Measurements from ENCODE around the gene PDE4D.

Gene PDE4D

GRCh38 chr5:59838989-59839388, 54.5 kb downstream of the PDE4D start:
- DNase-seq: no peak

GRCh38 chr5:59838067-59838466, 55.5 kb downstream of the PDE4D start:
- no peak for DNase-seq

GRCh38 chr5:59837071-59837470, 56.5 kb downstream of the PDE4D start:
- no peak for DNase-seq

GRCh38 chr5:59835800-59836199, 57.7 kb downstream of the PDE4D start:
- DNase-seq: no peak

- DNase-seq: no peak
Measured at GRCh38 chr5:59833448-59833847, 60.1 kb downstream of the PDE4D start.

GRCh38 chr5:59832577-59833301, 60.8 kb downstream of the PDE4D start:
- no peak for DNase-seq

- DNase-seq: no peak
Measured at GRCh38 chr5:59831326-59832010, 62.1 kb downstream of the PDE4D start.

- DNase-seq: no peak
Measured at GRCh38 chr5:59830536-59831200, 62.9 kb downstream of the PDE4D start.

GRCh38 chr5:59829922-59830321, 63.6 kb downstream of the PDE4D start:
- DNase-seq: no peak

GRCh38 chr5:59829386-59829785, 64.1 kb downstream of the PDE4D start:
- DNase-seq: no peak

- DNase-seq: no peak
Measured at GRCh38 chr5:59828623-59829022, 64.9 kb downstream of the PDE4D start.

GRCh38 chr5:59826996-59827395, 66.5 kb downstream of the PDE4D start:
- DNase-seq: no peak

GRCh38 chr5:59823420-59823819, 70.1 kb downstream of the PDE4D start:
- DNase-seq: no peak

- DNase-seq: no peak
Measured at GRCh38 chr5:59819806-59820205, 73.7 kb downstream of the PDE4D start.

GRCh38 chr5:59817536-59817935, 76.0 kb downstream of the PDE4D start:
- DNase-seq: no peak

- DNase-seq: peak in 2 of 51 donors; percentile 12 to 14
Measured at GRCh38 chr5:59816654-59817300, 76.7 kb downstream of the PDE4D start.

- DNase-seq: no peak
Measured at GRCh38 chr5:59814537-59814872, 79.0 kb downstream of the PDE4D start.

- peak in 3 of 51 donors; percentile 6 to 20 (median 12) for DNase-seq
Measured at GRCh38 chr5:59813761-59814536, 79.6 kb downstream of the PDE4D start.

GRCh38 chr5:59810041-59810440, 83.5 kb downstream of the PDE4D start:
- peak in 50 of 51 donors; percentile 2 to 85 (median 46) for DNase-seq

- no peak for DNase-seq
Measured at GRCh38 chr5:59807806-59808205, 85.7 kb downstream of the PDE4D start.

GRCh38 chr5:59800347-59800893, 93.1 kb downstream of the PDE4D start:
- DNase-seq: no peak

Data from hypothalamus (tissue), 51 donors.